Endometrial microvascular endothelial cells (primary cell): ENCODE measurements around the gene RPUSD4. TPM values are rescaled to one million over a fixed set of nuclear protein-coding genes. Genes with fewer than 3 reads are reported as not detected.

Experiments used
- in situ Hi-C: cut with HindIII; loops from 2 replicates; pipeline ENCODE4 v1.10.0; 2017; ENCODE audit warnings: low sequenced_read_pairs, low pct_unique_long_range_greater_than_20kb; ENCODE audit errors: inconsistent ontology term
- total RNA-seq: library from RNA; depleted of rRNA; stranded (reverse); fragments of >200 nt; gene quantifications from one replicate; pipeline ENCODE4 v1.2.3, GENCODE V29; 2015; ENCODE audit errors: inconsistent ontology term

The RPUSD4 gene
- total RNA-seq, 1 donor from 2014 or later = 22.3 TPM

GRCh38 chr11:126163074-126163700, 48.3 kb downstream of the RPUSD4 start:
- in situ Hi-C loops = no loop called here

GRCh38 chr11:126162306-126163030, 49.0 kb downstream of the RPUSD4 start:
- in situ Hi-C loops = no loop called here

- in situ Hi-C loops = no loop called here
These were observed 50.4 kb downstream of the RPUSD4 start for GRCh38 chr11:126161023-126161391.

DNA sequence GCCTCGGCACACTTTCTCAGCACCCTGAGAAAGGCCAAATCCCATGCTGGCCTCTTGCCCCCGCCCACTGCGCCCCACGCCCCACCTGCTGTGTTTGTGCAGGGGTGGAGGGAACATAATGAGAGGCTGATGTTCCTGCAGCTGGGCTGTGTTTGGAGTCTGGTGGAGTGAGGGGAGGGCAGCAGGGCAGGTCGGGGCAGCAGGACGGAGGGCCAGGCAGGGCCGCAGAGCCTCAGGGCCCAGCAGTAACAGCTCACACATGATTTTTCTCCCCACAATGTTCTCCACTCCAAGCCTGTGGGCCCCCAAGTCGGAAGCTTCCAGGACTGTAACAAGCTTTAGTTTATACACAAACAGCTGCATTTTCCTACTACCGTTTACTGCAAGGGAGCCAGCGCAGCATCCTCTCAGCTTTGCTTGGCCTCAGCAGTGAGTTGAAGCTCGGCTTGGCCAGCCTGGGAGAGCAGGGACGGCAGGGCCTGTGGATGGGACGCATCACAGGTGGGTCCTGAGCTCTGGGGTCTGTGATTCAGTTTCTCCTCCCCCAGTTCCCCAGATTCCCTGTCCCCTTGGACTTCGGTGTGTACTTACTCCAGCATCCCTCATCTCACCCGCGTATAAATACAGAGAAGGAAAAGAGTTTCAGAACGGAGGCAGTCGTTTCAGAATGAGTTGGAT, 51.0 kb downstream of the RPUSD4 start:
- in situ Hi-C loops = no loop called here

- in situ Hi-C loops = no loop called here
These were observed 51.6 kb downstream of the RPUSD4 start for GRCh38 chr11:126159719-126160344.

DNA sequence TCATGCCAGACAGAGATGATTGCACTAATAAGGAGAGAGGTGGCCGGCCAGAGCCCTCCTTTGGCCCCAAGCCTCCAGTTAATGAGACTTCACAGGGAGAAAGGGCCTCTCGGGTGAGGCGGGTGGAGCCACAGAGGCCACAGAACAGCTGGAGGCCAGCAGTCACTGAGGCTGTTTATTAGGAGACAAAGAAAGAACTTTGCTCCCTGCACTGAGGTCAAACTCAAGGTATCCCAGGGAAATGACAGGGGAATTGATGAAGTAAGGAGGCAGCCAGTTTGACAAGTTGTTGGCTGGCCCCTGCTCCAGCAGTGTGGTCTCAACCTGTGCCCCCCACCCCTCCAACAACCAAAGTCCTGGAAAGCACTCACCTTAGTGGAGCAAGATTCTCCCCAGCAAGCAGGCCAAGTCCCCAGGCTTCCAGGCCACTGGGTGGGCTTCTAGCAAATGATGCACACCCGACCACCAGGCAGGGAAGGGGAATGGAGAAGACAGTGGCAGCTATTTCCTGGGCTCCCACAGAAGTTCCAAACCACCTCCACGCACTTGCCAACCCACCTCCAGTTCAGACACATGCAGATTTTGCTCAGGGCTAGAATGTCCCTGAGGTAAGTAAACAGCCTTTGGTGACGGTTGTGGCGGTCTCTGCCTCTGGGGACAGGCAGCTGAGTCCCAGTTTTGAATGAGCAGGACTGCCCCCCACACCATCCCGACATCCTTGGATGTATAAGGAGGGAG, 53.2 kb downstream of the RPUSD4 start:
- in situ Hi-C loops = no loop called here

GRCh38 chr11:126157326-126158030, 54.0 kb downstream of the RPUSD4 start:
- in situ Hi-C loops = no loop called here

DNA sequence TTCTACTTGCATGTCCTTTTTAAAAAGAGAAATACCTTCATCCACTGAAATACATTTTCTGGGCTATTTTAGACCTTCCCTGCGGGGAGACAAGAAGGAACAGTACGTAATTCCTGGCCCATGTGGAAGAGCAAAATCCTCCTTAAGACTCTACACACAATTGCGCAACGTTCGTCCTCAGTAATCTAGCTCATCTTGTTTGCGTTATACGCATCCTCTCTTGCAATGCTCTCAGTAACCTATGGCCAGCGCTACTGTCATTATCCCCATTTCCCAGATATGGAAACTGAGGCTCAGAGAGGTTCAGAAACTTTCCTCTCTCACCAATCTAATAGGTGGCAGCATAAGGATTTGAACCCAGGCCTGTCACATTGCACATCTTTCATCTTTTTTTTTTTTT, 54.6 kb downstream of the RPUSD4 start:
- in situ Hi-C loops = no loop called here

- in situ Hi-C loops = no loop called here
These were observed 55.9 kb downstream of the RPUSD4 start for GRCh38 chr11:126155402-126156187.

DNA sequence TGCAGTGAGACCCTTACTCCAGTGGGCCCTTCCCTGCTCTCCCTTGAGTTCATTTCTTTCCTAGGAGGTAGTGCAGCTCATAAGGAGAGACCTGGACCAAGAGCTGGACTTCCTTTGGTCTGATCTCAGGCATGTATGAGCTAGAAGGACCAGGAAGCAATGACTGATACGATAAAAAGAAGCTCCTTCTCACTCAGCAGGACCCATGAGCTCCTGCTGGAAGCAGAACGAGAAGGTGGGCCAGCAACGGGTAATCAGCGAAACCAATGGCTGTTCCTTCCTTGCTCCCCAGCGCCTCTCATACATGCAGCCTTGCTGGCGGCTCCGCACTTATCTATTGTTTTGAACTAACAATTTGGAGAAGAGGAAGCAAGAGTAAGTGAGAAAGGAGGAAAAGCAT, 56.8 kb downstream of the RPUSD4 start:
- in situ Hi-C loops = no loop called here

- in situ Hi-C loops = no loop called here
These were observed 57.5 kb downstream of the RPUSD4 start for GRCh38 chr11:126153972-126154371.

DNA sequence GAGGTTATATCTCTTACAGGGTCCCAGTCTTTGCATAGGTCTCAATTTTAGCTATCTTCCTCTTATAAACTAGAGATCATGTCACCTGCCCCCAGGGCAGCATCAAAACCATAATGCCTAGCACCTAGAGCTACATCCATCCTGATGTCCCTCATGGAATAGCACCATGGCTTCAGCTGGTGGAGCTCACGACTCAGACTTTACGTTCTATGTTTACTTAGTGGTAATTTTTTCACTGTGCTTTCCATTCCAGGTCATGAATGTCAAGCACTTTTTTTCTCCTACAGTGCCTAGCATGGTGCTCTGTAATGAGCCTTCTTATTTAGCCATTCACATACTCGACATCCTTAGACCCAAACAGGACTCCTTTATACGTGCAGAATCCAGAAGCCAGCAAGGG, 58.4 kb downstream of the RPUSD4 start:
- in situ Hi-C loops = no loop called here

DNA sequence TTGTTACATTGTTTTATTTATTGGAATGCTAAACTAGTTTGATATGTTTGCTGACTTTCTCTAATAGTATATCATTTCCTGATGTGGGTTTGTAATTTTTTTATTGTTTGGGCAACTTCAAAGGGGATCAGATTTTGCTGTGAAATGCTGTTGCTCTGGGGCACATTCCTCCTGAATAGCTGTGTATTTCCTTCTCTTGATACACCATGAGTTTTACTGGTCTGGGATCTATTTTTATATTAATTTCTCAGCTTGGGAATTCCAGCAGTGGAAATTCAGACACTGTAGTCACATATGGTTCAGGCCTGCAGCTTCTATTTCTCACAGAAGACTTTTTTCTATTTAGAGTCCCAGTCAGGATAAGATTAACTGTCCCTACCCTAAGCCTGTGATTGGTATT, 58.9 kb downstream of the RPUSD4 start:
- in situ Hi-C loops = no loop called here

GRCh38 chr11:126152152-126152551, 59.3 kb downstream of the RPUSD4 start:
- in situ Hi-C loops = no loop called here
